ENCODE measurements around the gene RIMKLB.
"Not testable (repeated sequence)": the region's sequence is repeated elsewhere in the genome, so short reads cannot be mapped to it uniquely, and the experiment has no call there.

The RIMKLB gene

DNA sequence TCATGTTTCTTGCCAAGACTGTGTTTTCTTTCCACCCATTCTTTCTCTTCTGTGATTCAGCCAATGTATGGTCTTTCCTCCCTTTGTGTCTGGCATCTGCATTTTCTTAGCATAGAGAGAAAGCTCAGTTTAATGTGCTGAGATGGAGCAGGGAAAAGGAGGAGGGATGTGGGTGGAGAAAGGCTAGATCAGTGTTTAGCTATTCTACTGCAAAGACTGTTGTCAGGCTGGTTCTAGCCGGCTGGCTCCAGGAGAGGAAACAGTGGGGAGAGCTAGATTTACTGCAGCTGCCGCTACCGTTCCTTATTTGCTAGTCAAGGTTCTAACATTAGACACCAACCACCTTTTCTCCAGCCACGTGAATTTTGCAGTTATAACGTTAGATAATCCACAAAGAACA, 5.2 kb upstream of the RIMKLB start:
- DNase-seq: peak; percentile 22 to 80

DNA sequence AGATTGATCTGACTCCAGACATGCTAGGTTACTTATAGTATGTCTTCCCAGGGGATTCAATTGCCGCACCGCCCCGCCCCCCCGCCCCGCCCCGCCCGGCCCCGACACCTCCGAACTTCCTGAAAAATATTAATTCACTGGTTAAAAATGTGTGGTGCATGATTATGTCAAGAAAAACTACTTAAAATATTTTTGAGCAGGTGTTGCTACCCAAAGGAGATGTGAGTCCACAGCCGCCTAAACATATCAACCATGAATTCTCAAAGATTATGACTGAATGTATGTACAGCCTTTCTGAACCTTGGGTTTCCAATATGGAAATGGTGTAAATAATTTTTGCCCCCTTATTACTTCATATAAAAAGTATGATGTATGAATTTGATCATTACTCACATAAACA, 2.7 kb upstream of the RIMKLB start:
- DNase-seq: no peak

DNA sequence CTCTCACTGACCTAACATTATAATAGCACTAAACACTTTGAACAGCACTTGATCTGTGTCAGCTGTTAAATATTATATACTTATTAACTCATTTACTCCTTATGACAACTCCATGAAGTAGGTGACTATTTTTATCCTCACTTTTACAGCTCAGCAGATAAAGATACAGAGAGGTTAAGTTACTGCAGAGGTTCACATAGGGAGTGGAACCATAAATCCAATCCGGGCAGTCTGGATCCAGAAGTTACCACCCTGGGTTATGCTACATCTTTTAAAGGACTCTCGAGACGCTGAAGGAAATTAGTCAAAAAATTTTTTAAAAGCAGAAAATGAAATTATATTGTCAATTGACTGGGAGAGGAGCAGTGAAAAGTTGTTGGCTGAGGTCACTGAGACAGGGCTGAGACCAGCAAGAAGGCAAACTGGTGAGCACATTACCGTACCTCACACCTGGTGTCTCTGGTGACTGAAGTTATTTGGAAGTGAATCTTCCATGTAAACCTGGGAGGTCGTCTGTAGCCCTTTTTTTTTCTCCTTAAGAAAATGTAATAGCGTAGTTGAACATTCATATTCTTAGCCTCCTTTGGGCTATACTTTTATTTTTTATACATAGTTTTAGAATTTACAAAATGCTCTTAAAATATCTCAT, 1.2 kb upstream of the RIMKLB start:
- DNase-seq: no peak

DNA sequence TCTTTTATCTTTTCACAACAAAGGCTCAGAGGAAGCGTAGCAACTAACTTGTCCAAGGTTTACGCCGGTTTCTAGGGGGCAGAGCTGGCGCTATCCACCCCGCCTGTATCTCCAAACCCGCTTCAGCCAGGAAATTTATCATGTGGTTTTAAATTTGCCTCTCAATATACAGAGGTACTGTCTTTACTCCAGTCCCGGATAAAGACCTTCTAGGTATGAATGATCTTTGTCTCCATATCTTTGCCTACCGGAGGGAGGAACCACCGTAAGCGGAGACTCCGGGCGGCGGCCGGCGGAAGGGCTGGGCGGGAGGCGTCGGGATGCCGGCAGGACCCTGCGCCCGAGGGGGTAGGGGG, 693 bp upstream of the RIMKLB start:
- peak; percentile 34 to 49 for DNase-seq

DNA sequence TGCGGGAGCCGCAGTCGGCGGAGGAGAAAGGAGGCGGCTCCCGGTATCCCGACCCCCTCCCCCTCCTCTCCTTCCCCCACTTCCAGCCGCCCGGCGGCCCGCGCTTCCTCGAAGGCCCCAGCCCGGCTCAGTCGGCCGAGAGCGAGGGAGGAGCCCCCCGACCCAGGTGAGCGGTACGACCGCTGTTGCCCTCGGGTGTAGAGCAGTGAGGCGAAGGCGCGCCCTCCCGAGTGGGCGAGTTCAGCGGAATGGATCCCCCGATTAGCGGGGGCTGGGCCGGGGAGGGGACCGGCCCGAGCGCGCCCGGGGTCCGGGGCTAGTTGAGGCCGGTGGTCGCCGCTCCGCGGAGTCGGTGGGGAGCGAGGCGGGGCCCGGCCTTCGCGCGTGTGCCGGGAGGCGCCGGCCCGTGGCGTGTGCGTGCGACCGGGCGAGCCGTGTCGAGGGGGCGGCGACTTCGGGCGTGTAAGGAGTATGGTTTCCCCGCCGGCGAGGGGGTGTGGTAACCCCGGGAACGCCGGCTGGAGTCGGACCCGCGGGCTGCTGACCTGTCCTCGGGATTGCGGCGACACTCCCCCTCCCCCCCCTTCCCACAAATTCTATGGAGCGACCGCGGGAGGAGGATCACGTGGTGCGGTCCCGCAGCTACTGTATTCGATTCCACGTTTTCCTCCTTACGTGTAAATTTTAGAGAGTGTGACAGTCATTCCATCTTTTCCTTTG, 501 bp downstream of the RIMKLB start:
- peak in 1 of 2 donors; percentile 41 for DNase-seq

DNA sequence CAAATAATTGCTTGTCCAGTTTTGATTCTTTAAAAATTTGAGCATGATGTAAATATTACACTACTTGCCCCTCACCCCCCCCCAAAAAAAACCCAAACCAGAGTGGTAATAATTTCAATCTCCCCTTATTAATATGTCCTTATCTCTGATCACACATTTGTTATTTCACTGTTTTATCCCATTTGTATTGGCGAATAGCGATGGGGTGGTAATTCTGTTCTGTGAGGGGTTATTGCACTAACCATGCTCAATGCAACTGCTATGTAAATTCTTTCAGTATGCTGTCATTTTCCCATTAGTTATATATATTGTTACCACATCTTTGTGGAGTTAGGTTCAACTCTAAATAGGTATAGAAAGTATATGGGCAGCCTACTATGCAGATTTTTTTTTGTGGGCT, 1.1 kb downstream of the RIMKLB start:
- DNase-seq: no peak

DNA sequence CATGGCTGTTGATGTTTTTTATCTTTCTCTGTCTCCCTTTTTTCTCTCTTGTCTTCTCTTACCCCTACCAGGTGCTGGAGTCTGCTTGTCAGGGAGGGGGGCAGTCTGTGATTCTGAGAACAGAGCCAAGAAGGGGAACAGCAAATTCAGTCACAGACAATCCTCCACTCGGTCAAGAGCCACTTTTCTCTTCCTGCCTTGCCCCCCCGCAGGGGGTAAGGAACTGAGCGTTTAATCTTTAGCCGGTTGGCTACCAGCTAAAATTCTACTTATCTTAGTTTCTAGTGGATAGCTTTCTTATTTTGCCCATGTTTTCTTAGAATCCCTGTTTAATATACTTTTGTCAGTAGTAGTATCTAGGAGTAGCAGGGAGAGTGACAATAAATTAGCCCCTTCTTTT, 1.9 kb downstream of the RIMKLB start:
- no peak for DNase-seq

DNA sequence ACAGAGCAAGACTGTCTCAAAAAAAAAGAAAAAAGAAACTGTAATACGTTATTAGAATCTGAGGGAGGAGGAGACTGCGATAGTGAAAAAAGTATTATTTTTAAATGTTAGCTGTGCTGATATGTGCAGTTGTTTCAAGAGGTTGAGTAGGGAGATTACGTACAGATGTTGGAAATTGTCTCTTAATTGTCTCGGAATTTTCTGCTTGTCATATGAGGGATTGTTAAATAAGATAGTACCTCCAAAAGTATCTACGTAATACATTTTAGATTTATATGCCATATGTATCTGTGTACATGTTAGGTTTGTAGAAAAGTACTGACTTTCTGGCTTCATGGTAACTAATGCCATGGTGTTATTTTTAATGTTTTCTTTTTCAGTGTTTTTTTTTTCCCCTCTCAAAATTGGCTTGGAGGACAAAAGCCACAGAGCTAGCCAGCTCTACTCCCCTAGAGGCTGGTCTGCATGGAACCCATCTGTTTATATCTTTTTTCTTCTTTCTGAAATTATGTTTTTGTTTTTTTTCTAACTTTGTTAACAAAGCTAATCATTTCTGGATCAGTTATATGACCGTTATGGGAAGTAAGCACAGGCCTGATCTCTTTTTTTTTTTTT, 3.4 kb downstream of the RIMKLB start:
- no peak for DNase-seq

DNA sequence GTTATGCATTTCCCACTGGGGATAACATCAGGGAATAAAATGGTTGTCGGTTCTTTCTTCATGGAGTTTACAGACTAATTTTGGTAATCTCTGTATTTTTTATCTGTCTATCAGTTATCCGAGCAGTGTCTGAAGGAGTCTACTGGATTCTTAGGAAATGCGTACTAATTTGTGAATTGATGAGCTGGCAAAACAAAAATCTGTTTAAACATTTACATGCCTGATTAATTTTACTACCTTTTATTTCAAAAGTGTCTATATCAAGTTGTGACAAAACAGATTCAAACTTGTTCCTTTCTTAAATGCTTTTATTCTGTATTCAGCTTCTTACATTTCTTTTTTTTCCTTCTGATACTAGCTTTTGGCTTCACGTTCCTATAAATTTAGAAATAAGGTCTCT, 4.4 kb downstream of the RIMKLB start:
- DNase-seq: no peak

DNA sequence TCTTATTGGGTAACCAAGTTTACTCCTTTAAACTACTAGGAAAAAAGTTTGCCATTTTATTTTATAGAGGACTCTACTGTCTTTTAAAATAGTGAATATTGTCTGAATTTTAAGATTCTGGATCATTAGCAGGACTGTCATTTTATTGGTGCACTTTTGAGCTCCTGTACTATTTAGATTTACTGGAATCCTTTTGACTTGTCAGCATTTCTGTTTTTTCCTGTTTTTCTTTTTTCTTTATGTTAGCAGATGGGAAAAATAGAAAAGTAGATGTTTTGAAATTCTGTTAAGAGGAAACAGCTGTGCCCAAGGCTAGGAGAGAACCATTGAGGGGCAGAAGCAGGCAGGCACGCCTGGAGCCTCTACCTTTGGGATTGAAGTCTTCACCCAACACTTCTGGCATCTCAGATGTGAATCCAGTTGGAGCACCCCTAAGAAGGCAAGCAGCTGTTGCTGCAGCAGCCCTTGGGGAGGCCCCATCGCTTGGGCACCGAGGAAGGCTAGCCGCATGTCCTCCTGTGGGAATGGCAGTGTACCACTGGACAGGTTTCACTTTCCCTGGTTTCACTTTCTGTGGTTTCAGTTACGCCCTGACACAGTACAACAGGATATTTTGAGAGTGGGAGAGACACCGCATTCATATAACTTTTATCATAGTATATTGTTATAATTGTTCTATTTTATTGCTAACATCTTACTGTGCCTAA, 11.5 kb downstream of the RIMKLB start:
- no peak for DNase-seq

DNA sequence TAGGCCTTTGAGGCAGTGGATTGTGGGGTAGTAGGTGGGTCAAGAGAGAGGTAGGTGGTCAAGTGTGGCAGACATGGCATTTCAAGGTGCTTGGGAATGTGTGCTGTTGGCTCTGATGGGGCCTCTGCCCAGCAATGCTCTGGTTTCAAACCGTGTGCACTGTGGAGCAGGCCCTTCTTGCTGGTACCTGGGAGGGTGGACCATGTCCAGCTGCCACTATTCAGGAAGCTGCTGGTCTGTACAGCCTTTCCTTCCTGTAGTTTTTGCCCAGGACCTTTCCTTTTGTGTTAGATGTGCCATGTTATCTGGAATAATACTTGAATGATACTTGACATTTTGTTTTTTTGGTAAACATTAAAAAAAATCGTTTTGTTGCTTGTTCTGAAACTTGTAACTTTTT, 14.8 kb downstream of the RIMKLB start:
- DNase-seq: no peak

DNA sequence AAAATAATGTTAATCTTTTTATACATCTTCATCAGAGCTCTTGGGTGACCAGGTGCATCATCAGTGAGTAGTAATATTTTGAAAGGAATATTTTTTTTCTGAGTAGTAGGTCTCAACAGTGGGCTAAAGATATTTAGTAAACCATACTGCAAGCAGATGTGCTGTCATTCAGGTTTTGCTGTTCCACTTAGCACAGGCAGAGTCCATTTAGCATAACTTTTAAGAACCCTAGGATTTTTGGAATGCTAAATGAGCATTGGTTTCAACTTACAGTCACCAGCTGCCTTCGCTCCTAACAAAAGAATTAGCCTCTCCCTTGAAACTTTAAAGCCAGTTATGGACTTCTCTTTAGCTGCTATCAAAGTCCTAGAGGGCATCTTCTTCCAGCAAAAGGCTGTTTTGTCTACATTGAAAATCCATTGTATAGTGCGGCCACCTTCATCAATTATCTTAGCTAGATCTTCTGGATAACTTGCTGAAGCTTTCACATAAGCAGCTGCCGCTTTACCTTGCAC, 24.6 kb downstream of the RIMKLB start:
- no peak for DNase-seq

DNA sequence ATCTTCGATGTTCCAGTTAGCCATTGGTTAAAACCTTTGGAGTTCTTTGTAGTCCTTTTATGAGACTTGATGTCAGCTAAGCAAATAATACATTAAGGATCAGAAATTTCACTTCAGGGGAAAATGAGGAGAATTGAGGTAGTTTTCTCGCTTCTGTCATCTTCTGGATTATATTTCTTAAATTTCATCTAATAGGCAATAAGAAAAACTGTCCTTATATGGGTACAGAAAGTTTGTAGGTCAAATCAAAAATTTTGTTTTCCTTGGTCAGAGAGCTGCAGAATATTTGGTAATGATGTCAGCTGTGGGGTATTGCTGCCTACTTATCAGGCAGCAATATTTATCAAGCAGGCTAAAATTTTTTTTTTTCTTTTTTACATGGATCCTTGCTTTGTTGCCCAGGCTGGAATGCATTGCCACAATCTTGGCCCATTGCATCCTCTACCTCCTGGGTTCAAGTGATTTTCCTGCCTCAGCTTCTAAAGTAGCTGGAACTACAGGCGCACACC, 37.1 kb downstream of the RIMKLB start:
- DNase-seq: no peak

DNA sequence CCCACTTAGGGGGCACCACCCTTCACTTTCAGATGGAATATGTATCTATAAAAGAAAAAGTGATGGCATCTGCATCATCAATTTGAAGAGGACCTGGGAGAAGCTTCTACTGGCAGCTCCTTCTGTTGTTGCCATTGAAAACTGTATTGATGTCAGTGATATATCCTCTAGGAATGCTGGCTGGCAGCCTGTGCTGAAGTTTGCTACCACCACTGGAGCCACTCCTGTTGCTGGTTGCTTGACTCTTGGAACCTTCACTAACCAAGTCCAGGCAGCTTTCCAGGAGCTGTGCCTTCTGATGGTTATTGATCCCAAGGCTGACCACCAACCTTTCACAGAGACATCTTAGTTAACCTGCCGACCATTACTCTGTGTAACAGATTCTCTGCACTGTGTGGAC, 44.7 kb downstream of the RIMKLB start:
- no peak for DNase-seq

DNA sequence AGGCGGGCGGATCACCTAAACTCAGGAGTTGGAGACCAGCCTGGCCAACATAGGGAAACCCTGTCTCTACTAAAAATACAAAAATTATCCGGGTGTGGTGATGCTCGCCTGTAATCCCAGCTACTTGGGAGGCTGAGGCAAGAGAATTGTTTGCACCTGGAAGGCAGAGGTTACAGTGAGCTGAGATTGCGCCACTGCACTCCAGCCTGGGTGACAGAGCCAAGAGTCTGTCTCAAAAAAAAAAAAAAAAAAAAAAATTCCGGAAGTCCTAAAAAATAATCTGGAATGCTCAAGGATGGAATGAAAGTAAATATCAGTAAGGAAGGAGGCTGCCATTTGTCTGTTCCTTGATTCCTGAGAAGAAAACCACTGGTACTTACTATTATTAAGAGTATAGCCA, 45.3 kb downstream of the RIMKLB start:
- DNase-seq: not testable (repeated sequence)

DNA sequence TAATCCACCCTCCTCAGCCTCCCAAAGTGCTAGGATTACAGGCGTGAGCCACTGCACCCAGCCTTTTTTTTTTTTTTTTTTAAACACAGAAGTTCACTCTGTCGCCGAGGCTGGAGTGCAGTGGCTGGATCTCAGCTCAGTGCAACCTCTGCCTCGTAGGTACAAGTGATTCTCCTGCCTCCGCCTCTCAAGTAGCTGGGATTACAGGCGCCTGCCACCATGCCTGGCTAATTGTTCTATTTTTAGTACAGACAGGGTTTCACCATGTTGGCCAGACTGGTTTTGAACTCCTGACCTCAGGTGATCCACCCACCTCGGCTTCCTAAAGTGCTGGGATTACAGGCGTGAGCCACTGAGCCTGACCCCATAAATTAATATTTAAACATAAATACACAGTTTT, 47.8 kb downstream of the RIMKLB start:
- DNase-seq: not testable (repeated sequence)

DNA sequence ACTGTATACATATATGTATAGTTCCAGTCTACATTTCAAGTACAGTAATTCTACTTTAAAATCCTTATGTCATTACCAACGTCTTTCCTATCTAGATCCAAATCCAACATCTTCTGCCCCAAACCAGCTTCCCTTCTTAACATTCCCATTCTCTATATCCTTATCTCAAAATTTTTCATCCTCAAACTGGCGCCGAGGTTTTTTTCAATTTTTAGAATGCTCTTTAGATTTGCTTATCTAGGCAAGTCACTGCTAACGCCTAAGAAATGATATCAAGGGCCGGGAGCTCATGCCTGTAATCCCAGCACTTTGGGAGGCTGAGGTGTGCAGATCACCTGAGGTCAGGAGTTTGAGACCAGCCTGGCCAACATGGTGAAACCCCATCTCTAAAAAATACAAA, 48.3 kb downstream of the RIMKLB start:
- DNase-seq: no peak

DNA sequence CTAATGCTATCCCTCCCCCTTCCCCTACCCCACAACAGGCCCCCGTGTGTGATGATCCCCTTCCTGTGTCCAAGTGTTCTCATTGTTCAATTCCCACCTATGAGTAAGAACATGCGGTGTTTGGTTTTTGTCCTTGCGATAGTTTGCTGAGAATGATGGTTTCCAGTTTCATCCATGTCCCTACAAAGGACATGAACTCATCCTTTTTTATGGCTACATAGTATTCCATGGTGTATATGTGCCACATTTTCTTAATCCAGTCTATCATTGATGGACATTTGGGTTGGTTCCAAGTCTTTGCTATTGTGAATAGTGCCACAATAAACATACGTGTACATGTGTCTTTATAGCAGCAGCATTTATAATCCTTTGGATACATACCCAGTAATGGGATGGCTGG, 62.3 kb downstream of the RIMKLB start:
- not testable (repeated sequence) for DNase-seq

DNA sequence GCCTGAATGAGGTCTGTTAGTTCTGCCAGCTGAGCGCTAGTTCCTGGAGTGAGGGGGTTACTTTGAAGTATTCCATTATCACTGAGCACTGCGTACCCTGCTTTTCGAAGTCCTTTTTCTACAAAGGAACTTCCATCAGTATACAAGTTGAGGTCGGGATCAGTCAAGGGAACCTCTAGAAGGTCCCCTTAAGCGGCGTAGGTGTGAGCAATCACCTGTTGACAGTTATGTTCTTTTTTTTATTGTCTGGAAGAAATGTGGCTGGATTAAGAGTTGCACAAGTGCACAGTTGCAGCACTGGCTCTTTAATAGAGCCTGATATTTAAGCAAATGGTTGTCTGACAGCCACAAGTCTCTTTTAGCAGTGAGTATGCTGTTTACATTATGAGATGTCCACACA, 64.9 kb downstream of the RIMKLB start:
- DNase-seq: not testable (repeated sequence)

DNA sequence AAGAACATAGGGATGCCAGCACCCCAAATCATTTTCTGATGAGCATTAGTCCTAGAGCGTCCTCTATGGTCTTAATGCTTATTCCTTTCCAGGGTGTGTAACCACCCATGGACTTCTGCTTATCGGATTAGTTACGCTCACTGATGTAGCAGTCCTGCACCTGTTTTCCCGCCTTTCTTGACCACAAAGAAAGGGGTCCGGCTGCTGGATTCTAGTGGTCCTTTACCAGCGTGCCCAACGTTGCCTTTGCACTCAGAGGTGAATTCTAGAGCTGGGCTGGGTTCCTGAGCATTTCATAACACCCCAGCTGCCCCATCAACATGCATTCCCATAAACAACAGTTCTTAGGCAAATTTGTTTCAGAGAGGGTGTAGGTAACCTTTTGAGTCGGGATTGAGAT, 68.3 kb downstream of the RIMKLB start:
- DNase-seq: not testable (repeated sequence)

DNA sequence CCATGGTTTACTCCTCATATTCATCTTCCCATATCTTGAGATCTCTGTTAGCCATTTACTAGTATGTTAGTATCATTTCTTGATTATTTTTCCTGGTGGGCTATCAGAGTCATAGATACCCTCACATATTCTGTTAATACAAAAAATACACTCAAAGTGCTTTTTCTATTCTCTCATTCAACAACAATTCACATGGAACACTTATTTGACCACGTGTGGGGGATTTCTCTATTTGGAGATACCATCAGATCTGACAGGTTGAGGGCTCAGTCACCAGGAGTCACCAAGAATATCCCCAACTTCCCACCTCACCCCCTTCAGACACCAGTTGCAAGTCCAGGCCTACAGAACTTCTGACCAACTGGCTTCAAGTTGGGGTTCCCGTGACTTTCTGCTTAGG, 72.7 kb downstream of the RIMKLB start:
- no peak for DNase-seq

DNA sequence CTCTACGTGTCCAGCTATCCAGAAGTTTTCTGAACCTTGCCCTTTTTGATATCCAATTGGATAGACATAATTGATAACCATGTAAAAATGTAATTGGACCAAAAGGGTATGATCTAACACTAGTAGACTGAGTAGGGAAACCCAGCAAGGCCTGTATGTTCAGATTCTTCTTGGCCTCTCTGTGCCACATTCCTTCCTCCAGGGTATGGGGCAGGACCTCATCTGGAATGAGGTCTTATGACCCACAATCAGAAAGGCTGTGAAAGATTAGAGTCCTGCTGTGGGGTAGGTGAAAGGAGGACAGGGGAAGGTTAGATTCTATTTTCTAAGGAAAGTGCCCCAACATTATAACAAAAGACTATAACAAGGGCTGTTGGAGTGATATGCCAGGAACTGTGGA, 73.3 kb downstream of the RIMKLB start:
- no peak for DNase-seq

DNA sequence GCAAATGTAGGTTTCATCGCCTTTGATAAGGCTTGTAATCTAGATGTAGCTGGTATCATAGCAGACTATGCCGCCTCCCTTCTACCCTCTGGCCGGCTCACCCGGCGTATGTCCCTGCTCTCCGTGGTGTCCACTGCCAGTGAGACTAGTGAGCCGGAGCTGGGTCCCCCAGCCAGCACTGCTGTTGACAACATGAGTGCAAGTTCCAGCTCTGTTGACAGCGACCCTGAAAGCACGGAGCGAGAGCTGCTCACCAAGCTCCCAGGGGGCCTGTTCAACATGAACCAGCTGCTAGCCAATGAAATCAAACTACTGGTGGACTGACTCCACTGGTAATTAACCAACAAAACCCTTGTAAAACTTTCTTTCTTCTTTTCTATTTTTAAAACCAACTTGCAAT, 75.7 kb downstream of the RIMKLB start:
- no peak for DNase-seq
